Middle frontal gyrus (tissue), 1 donor: ENCODE results near the gene NOTCH1.

Experiments used
- DNase-seq: peaks from one replicate; pipeline ENCODE4 v3.0.0-alpha.2; 2015; ENCODE audit warnings: low spot score; ENCODE audit errors: extremely low spot score

The NOTCH1 gene

GRCh38 chr9:136465500-136466154, 80.2 kb downstream of the NOTCH1 start:
- DNase-seq, result no peak

- DNase-seq, result no peak
Measured at GRCh38 chr9:136464241-136464640, 81.6 kb downstream of the NOTCH1 start.

- DNase-seq, result no peak
Measured at GRCh38 chr9:136463578-136463977, 82.3 kb downstream of the NOTCH1 start.

- no peak for DNase-seq
Measured at GRCh38 chr9:136462664-136463063, 83.2 kb downstream of the NOTCH1 start.

- DNase-seq, result no peak
Measured at GRCh38 chr9:136460772-136461325, 85.0 kb downstream of the NOTCH1 start.

- no peak for DNase-seq
Measured at GRCh38 chr9:136459425-136459824, 86.4 kb downstream of the NOTCH1 start.

GRCh38 chr9:136457326-136457725, 88.5 kb downstream of the NOTCH1 start:
- DNase-seq, result no peak

- no peak for DNase-seq
Measured at GRCh38 chr9:136456258-136456657, 89.6 kb downstream of the NOTCH1 start.

- DNase-seq, result no peak
Measured at GRCh38 chr9:136455043-136456002, 90.5 kb downstream of the NOTCH1 start.

GRCh38 chr9:136454026-136454796, 91.6 kb downstream of the NOTCH1 start:
- DNase-seq, result no peak

GRCh38 chr9:136453326-136453725, 92.5 kb downstream of the NOTCH1 start:
- no peak for DNase-seq

GRCh38 chr9:136451221-136451877, 94.5 kb downstream of the NOTCH1 start:
- DNase-seq, result no peak

- no peak for DNase-seq
Measured at GRCh38 chr9:136448655-136449054, 97.2 kb downstream of the NOTCH1 start.

- DNase-seq, result no peak
Measured at GRCh38 chr9:136447173-136447778, 98.6 kb downstream of the NOTCH1 start.

- DNase-seq, result no peak
Measured at GRCh38 chr9:136445799-136446198, 100.0 kb downstream of the NOTCH1 start.
